Measurements from ENCODE around the gene ATAT1.

Gene ATAT1

DNA sequence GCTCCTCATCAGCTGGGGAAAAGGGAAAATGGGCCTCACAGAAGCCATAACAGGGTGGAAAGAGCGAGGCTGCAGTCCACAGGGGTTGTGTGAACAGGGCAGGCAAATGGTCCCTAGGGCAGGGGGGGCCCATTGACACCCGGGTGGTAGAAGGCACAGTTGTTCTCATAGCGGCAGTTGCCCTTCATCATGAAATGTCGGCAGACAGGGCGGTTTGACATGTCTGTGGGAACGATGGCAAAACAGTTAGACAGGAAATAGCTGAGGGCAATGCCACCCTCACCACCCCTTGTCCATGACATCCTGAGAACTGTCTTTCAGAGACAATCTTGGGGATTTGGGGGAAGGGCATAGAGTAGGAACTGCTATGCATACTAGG lies 25.2 kb upstream of the ATAT1 start:
- no peaks in the 10 kb centered on the region for H3K4me1 ChIP-seq
- no peaks in the 10 kb centered on the region for H3K9me3 ChIP-seq
- no peak overlapping the region for H3K4me3 ChIP-seq (ENCODE audit: low read depth, low read length)
- peaks cover 67% of the 10 kb centered on the region for H3K36me3 ChIP-seq
- H3K27me3 ChIP-seq = no peaks in the 10 kb centered on the region
- no peak for DNase-seq
- TF ChIP-seq, protein P1, sequence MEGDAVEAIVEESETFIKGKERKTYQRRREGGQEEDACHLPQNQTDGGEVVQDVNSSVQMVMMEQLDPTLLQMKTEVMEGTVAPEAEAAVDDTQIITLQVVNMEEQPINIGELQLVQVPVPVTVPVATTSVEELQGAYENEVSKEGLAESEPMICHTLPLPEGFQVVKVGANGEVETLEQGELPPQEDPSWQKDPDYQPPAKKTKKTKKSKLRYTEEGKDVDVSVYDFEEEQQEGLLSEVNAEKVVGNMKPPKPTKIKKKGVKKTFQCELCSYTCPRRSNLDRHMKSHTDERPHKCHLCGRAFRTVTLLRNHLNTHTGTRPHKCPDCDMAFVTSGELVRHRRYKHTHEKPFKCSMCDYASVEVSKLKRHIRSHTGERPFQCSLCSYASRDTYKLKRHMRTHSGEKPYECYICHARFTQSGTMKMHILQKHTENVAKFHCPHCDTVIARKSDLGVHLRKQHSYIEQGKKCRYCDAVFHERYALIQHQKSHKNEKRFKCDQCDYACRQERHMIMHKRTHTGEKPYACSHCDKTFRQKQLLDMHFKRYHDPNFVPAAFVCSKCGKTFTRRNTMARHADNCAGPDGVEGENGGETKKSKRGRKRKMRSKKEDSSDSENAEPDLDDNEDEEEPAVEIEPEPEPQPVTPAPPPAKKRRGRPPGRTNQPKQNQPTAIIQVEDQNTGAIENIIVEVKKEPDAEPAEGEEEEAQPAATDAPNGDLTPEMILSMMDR (IDR thresholded peaks at IDR 0.05; ENCODE audit: low read depth, low read length) = no peak

DNA sequence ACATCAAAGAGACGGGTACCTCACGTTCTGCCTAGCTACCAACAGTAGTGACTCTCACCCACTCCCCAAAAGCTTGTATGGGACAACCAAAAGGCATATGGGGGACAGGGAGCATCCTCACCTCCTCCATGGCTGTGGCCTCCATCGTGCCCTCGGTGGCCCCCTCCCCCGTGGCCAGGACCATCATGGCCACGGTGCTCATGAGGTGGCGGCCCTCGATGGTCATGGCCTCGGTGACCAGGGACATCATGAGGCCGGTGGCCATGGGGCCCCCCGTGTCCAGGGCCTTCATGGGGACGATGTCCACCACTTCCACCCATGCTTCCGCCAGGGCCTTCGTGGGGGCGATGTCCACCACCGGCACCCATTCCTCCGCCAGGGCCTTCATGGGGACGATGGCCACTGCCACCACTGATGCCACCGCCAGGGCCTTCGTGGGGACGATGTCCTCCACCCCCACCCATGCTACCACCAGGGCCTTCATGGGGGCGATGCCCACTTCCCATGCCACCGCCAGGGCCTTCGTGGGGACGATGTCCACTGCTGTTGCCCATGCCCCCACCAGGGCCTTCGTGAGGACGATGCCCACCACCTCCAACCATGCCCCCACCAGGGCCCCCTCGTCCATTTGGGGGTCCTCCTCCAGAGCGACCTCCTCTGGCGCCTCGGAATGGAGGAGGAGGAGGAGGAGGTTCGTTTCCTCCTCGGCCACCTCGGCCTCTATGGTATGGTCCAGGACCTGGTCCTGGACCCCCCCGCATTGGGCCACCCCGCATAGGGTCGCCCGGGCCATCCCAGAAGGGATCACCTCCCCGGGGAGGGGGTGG lies 24.6 kb upstream of the ATAT1 start:
- Histone ChIP-seq H3K27me3 (no peaks in the 10 kb centered on the region), H3K9me3 (no peaks in the 10 kb centered on the region), H3K4me3 (ENCODE audit: low read depth, low read length) (no peak overlapping the region), H3K4me1 (no peaks in the 10 kb centered on the region), H3K36me3 (peaks cover 68% of the 10 kb centered on the region)
- TF ChIP-seq, protein P1 (IDR thresholded peaks at IDR 0.05; ENCODE audit: low read depth, low read length) = no peak
- DNase-seq = no peak

DNA sequence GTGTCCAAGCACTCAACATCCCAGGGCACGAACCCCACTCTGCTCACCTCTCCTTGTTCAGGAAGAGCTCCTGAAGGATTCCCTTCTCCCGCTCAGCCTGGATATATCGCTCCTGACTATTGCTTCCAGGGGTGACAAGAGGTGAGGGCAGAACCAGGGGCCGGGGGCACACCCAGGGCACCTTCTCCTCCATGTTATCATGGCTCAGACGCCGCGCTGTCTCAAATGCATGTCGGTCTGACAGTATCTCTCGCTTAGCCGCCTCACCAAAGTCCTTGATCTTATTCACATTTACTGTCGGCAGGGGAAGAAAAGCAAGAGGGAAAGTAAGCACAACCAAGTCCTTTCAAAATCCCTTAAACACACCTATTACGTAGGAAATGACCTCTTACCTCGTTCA lies 22.7 kb upstream of the ATAT1 start:
- no peak for DNase-seq
- TF ChIP-seq, protein P1 (IDR thresholded peaks at IDR 0.05; ENCODE audit: low read depth, low read length) = no peak
- no peak overlapping the region for H3K4me3 ChIP-seq (ENCODE audit: low read depth, low read length)
- H3K27me3 ChIP-seq = no peaks in the 10 kb centered on the region
- H3K9me3 ChIP-seq = no peaks in the 10 kb centered on the region
- H3K36me3 ChIP-seq = peaks cover 87% of the 10 kb centered on the region
- no peaks in the 10 kb centered on the region for H3K4me1 ChIP-seq

DNA sequence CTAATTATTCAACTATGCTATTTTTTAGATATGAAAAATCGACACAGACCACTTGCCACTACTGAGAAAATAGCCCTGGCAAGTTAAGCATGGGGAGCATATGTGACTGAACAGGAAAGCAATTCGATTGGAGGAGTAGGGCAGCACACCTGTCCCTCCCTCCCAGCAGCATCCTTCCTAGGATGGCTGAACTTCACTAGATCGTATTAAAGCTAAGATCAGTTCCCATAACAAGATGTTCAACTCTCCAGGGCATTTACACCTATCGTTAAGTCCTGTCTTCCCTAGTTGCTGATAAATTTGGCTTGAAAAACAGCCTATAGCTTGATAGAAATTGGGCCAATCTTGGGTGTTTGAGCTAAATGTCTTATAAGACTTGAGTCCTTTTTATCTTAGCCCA lies 16.6 kb upstream of the ATAT1 start:
- H3K4me1 ChIP-seq = peaks cover 4% of the 10 kb centered on the region; the same call in 1 of the 2 replicates
- no peak overlapping the region for H3K4me3 ChIP-seq (ENCODE audit: low read depth, low read length)
- TF ChIP-seq, protein P1 (IDR thresholded peaks at IDR 0.05; ENCODE audit: low read depth, low read length) = no peak
- no peak for DNase-seq
- no peaks in the 10 kb centered on the region for H3K9me3 ChIP-seq
- H3K36me3 ChIP-seq = peaks cover 82% of the 10 kb centered on the region
- H3K27me3 ChIP-seq = no peaks in the 10 kb centered on the region

DNA sequence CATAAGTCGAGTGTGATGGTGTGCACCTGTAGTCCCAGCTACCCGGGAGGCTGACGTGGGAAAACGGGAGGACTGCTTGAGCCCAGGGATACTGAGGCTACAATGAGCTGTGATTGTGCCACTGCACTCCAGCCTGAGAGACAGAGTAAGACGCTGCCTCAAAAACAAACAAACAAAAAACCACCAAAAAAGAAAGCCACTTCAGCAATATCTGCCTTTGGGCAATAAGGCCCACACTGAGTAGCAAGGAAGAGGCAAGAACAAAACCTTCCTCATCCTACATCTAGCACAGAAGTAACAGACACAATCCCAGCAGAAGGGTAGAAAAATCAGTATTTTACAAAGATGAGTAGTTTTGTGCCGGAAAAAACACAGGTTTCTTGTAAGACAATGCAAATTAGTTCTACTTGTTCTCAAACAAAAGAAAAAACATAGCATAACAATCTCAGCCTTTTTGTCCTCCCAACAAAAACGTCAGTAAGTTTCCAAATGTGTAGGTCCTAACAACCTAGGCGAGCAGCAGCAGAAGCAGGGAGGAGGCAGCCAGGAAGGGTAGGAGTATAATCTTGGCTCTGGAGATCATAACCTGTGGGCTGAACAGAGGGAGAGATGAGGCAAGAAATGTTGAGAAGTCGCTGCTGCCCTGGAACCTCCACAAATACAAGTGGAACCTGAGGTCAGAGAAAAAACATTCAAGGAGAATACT lies 15.4 kb upstream of the ATAT1 start:
- peaks cover 81% of the 10 kb centered on the region for H3K36me3 ChIP-seq

More for the DNA sequence above, 15.4 kb upstream of the ATAT1 start:
- TF ChIP-seq, protein P1 (IDR thresholded peaks at IDR 0.05; ENCODE audit: low read depth, low read length) = no peak
- DNase-seq = no peak
- H3K4me1 ChIP-seq = peaks cover 4% of the 10 kb centered on the region; the same call in 1 of the 2 replicates
- H3K4me3 ChIP-seq (ENCODE audit: low read depth, low read length) = no peak overlapping the region
- no peaks in the 10 kb centered on the region for H3K9me3 ChIP-seq
- no peaks in the 10 kb centered on the region for H3K27me3 ChIP-seq
